RKO (cell line): ENCODE measurements around the gene CHIA.
"Not testable (repeated sequence)": the region's sequence is repeated elsewhere in the genome, so short reads cannot be mapped to it uniquely, and the experiment has no call there.

Experiments used
- DNase-seq: peaks from one replicate; pipeline ENCODE4 v3.0.0-alpha.2; 2016; ENCODE audit warnings: low spot score

Gene CHIA

DNA sequence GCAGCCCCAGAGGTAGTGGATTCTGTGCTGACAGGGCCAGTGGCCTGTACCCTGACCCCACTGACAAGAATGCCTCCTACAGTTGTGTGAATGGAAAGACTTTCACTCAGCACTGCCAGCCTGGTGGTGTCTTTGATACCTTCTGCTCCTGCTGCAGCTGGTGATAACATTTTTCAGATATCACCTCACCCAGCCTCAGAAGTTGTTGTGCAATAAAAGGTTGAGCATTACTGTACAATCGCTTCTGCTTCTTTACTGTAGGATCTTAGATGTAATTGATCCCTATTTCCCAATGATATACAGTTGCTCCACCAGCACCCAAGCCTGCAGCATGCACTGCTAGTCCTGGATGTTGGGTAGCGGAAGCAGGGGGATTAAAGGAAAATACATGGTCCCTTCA, 4.8 kb upstream of the CHIA start:
- DNase-seq = no peak

DNA sequence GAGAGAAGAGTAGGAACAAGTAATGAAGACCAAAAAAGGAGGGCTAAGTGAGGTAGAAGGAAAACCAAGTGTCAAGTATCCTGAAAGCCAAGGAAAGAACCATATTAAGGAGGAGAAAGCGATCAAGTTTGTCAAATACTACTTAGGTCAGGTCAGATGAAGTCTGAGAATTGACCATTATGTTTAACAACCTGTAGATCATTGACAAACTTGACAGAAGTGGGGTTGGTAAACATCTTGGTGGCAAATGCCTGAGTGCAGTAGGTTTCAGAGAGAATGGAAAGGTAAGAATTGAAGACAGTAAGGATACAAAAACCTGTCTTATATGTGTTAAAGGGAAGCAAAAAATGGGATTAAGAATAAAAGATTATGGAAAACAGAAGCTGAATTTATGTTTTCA, 3.7 kb upstream of the CHIA start:
- no peak for DNase-seq

GRCh38 chr1:111289371-111289770, 1.3 kb upstream of the CHIA start:
- DNase-seq = no peak

GRCh38 chr1:111290104-111290503, 547 bp upstream of the CHIA start:
- no peak for DNase-seq

GRCh38 chr1:111294390-111294789, 3.7 kb downstream of the CHIA start:
- DNase-seq = no peak

DNA sequence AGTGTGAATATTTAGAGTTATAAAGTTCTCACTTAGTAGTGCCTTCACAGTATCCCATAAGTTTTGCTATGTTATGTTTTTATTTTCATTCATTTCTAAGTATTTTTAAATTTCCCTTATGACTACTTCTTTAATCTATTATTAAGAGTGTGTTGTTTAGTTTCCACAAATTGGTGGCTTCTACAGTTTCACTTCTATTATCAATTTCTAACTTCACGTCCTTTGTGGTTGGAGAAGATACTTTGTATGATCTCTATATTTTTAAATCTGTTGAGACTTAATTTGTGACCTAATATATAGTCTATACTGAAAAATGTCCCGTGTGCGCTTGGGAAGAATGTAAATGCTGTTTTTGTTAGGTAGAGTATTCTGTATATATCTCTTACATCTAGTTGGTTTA, 11.7 kb downstream of the CHIA start:
- no peak for DNase-seq

DNA sequence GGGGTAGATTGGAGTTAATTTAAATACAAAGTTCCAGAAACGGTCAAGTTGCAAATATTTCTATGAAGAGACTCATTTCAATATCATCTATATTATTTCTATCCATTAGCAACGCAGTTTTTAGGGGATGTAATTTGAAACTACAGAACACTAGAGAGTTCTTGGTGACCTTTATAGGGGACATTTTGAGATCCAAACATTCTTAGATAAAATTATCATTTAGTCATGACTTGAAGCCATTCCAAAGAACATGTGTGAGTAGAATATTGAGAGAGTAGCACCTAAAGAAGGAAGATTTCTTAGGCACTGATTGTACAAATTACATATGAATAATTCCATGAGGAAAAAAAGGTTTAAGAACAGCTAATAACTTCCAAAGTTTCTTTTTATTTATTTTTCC, 19.0 kb downstream of the CHIA start:
- no peak for DNase-seq

- DNase-seq = no peak
Observed at GRCh38 chr1:111318523-111318922, 27.9 kb downstream of the CHIA start.

- DNase-seq = no peak
Observed at GRCh38 chr1:111320066-111320879, 29.6 kb downstream of the CHIA start.

GRCh38 chr1:111323231-111323630, 32.6 kb downstream of the CHIA start:
- DNase-seq = no peak

DNA sequence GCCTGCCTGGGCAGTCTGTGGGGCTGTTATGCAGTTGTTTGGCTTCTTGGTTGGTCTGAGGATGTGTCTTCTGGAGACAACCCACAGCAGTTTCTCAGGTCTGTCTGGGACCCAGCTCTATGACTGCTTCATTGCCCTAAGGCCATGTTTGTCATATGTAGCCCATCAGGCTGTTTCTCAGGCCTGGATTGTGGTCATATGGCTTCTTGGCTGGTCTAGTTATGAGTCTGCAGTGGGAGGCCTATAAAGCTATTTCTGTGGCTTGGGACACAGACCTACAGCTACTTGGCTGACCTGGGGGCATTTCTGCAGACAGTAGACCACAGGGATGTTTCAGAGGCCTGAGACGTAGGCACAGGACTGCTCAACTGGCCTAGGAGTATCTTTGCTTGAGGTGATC, 41.5 kb downstream of the CHIA start:
- no peak for DNase-seq

DNA sequence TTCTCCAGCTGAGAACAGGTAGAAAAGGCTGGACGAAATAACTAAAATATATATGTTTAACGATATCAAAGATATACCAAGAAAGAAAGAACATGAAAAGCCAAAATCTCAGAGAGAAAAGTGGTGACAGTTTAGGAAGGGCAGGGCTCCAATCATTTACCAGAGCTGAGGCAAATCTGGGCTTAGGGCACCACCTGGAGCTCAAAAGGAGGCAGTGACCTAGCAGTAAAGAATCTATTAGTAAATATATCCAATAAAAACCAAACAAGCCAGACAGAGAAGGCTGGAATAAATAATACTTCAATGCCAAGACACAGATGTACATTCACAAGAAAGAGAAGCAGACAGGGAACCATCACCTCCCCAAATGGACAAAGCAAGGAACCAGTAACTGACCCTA, 43.5 kb downstream of the CHIA start:
- peak; percentile 41 for DNase-seq

DNA sequence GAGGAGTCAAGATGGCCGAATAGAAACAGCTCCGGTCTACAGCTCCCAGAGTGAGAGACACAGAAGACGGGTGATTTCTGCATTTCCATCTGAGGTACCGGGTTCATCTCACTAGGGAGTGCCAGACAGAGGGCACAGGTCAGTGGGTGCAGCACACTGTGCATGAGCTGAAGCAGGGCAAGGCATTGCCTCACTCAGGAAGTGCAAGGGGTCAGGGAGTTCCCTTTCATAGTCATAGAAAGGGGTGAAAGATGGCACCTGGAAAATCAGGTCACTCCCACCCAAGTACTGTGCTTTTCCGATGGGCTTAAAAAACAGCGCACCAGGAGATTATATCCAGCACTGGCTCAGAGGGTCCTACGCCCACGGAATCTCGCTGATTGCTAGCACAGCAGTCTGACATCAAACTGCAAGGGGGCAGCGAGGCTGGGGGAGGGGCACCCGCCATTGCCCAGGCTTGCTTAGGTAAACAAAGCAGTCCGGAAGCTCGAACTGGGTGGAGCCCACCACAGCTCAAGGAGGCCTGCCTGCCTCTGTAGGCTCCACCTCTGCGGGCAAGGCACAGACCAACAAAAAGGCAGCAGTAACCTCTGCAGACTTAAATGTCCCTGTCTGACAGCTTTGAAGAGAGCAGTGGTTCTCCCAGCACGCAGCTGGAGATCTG, 44.7 kb downstream of the CHIA start:
- DNase-seq = not testable (repeated sequence)

GRCh38 chr1:111338849-111339248, 48.2 kb downstream of the CHIA start:
- not testable (repeated sequence) for DNase-seq

GRCh38 chr1:111346089-111346885, 55.6 kb downstream of the CHIA start:
- DNase-seq = peak; percentile 47

DNA sequence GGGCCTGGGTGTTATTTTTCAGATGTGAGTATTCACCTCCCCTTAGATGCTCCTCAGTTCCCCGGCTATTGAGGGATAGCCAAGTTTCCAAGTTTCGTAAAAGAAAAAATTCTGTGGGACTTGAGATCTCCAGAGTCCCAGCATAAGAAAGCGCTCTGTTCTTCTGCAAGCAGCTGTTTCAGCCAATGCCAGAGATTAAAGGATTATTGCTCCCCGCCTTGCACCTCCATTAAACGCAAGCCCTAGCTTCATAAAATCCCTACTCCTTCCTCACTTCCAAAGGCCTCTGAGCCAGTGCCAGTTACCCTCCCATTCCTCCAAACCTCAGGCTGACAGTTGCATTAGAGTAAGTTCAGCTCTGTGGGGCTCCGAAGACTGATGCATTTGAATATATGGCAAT, 56.4 kb downstream of the CHIA start:
- no peak for DNase-seq

GRCh38 chr1:111351700-111352099, 61.0 kb downstream of the CHIA start:
- no peak for DNase-seq

DNA sequence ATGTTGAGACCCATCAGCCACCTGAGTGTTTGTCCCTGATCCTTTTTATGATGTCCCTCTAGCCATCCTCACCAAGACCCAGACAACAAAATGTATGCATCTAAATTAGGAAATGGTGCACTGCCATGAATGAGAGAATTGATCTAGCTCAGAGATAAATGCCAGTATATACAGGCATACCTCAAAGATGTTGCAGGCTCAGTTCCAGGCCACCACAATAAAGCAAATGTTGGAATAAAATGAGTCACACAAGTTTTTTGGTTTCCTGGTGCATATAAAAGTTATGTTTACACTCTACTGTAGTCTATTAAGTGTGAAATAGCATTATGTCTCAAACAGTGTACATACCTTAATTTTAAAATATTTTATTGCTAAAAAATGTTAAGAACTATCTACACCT, 63.9 kb downstream of the CHIA start:
- DNase-seq = no peak

GRCh38 chr1:111358964-111359363, 68.3 kb downstream of the CHIA start:
- no peak for DNase-seq

DNA sequence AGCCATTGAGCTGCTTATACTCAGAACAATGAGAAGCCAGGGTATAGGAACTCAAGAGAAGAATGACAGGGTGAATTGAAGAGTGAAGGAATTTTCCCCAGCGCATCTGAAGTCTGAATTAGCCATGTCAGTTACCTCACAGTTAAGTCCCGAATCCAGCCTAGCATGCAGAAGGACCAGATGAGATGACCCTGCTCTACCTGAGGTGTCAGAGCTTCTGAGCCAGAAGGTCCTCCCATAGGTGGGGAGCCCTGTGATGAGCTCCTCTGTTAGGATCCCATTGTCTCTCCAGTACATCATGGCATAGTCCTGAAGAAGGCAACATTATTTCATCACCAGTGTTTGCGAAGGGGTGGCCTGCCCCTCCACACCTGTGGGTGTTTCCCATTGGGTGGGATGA, 68.7 kb downstream of the CHIA start:
- no peak for DNase-seq

- DNase-seq = not testable (repeated sequence)
Observed at GRCh38 chr1:111360257-111360656, 69.6 kb downstream of the CHIA start.

DNA sequence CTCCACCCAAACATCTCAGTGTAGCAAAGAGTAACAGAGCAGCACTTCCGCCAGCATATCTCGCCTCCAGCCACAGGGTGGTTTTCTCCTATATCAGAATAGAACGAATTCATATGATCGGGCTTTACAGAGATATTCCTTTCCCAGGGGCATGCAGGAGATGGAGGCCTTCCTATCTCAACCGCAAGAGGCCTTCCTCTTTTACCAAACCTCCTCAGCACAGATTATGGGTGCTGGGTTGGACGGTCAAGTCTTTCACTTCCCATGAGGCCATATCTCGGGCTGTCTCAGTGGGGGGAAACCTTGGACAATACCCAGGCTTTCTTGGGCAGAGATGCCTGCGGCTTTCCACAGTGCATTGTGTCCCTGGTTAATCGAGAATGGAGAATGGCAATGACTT, 71.1 kb downstream of the CHIA start:
- DNase-seq = no peak

DNA sequence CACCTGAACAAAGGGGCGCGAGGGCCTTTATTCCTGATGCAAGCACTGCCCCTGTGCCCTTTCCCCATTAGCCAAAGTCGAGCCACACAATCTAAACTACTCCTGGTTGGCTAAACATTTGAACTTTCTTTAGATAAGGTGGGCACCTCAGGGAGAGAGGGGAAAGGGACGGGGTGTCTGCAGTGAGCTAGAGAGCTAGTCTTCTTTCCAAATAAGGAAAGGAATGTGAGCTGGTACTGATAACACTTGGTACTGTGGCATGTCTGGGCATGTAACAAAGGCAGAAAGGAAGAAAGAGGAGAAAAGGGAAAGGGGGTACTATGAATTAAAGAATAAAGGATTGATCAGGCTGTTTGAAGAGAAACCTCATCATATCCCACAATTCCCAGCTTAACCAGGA, 74.0 kb downstream of the CHIA start:
- no peak for DNase-seq
